ENCODE results near the gene CCNDBP1.
"Not testable (repeated sequence)": the region's sequence is repeated elsewhere in the genome, so short reads cannot be mapped to it uniquely, and the experiment has no call there.

The CCNDBP1 gene

DNA sequence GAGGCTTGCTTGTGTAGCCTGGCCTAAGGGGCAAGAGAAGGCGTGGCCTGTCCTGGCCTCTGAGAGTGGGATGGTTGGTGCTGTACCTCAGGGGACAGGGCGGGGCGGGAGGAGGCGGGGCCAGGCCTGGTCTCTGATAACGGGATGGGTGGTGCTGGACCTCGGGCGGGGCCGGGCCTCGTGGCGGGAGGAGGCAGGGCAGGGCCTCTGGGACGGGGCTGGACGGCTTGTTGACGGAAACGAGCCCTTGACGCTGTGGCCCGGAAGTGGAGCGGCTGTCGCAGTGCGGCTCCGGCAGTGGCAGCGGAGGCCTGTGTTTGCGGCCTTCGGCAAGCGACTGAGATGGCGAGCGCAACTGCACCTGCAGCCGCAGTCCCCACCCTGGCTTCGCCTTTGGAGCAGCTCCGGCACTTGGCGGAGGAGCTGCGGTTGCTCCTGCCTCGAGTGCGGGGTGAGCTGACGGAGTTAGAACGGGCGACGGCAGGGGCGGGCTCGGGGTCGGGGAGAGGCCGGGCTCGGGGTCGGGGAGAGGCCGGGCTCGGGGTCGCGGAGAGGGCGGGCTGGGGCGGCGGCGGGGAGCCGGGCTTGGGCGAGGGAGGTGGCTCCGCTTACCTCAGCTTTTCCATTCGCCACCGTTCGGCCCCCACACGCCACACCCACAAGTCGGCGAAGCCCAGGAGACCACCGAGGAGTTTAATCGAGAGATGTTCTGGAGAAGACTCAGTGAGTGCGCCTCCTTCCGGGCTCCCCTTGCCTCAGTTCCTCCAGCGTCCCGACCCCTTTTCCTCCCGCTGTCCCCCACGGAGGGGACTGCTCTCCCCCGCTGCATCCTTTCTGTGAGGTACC lies at the start of gene CCNDBP1:
Gene CCNDBP1 (plus strand): TSS at position 247 of the 846 bp plus-strand sequence. CDS start 96 bp downstream, at position 343.
- DNase-seq (ENCODE audit: extremely low read depth in 1 of 2, low read depth in 1 of 2), result peak; percentile 93 to 97

- DNase-seq (ENCODE audit: extremely low read depth in 1 of 2, low read depth in 1 of 2), result no peak
Observed at GRCh38 chr15:43143203-43143941, 41.8 kb upstream of the CCNDBP1 start.

DNA sequence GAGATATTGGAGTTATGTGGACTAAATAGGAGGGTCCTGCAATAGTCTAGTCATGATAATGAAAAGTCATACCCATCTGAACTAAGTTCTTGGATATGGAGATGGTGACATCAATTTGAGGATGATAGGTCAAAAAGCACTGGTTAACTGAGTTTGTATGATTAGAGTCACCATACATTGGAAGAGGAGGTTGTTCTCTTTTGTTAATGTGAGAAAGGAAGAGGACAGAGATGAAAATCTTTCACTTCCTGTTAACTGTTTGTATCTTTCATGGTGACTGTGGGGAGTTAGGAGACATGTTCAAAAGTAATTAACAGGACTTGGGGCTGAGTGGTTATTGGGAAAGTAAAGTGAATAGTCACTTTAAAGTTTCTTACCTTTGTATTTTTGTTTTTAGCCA lies 40.7 kb upstream of the CCNDBP1 start:
- DNase-seq (ENCODE audit: extremely low read depth in 1 of 2, low read depth in 1 of 2), result no peak

DNA sequence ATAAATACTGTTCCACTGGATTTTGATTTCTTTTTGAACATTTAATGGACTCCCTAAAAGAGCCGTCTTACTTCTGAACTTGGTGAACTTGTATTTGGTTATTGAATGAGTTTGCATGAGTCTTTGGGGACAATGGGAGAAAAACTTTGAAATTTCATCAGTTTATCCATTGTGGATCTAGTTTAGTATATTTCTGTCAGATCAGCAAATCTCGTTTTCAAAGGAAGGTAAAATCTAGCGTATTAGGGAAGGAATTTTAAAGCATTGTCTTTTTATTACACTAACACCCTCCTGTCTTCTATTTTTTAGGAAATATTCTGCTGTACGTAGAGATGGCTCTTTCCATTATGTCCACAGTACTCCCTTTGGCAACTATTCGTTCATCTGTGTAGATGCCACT lies 39.0 kb upstream of the CCNDBP1 start:
- DNase-seq (ENCODE audit: extremely low read depth in 1 of 2, low read depth in 1 of 2), result no peak

GRCh38 chr15:43150191-43150929 lies 34.8 kb upstream of the CCNDBP1 start:
- no peak for DNase-seq (ENCODE audit: extremely low read depth in 1 of 2, low read depth in 1 of 2)

DNA sequence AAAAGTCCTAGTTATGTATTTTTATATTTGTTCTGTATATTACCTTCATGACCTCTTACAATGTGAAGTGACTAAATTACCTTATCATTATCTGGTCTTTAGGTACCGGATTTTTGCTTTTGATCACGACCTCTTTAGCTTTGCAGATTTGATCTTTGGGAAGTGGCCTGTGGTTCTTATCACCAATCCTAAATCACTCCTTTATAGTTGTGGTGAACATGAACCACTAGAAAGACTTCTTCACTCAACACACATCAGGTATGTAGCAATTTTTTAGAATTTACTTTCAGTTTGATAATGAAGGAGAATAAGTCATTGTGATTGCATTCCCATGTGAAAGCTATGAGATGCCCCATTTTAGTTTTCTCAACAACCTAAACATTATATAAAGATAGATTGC lies 33.5 kb upstream of the CCNDBP1 start:
- DNase-seq (ENCODE audit: extremely low read depth in 1 of 2, low read depth in 1 of 2), result no peak

- no peak for DNase-seq (ENCODE audit: extremely low read depth in 1 of 2, low read depth in 1 of 2)
Observed at GRCh38 chr15:43153269-43153668, 31.9 kb upstream of the CCNDBP1 start.

GRCh38 chr15:43165801-43166325 lies 19.3 kb upstream of the CCNDBP1 start:
- DNase-seq (ENCODE audit: extremely low read depth in 1 of 2, low read depth in 1 of 2), result no peak

DNA sequence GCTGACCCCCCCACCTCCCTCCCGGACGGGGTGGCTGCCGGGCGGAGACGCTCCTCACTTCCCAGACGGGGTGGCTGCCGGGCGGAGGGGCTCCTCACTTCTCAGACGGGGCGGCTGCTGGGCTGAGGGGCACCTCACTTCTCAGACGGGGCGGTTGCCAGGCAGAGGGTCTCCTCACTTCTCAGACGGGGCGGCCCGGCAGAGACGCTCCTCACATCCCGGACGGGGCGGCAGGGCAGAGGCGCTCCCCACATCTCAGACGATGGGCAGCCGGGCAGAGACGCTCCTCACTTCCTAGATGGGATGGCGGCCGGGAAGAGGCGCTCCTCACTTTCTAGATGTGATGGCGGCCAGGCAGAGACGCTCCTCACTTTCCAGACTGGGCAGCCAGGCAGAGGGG lies 17.9 kb upstream of the CCNDBP1 start:
- DNase-seq (ENCODE audit: extremely low read depth in 1 of 2, low read depth in 1 of 2), result not testable (repeated sequence)

- no peak for DNase-seq (ENCODE audit: extremely low read depth in 1 of 2, low read depth in 1 of 2)
Observed at GRCh38 chr15:43168192-43169107, 16.8 kb upstream of the CCNDBP1 start.

- DNase-seq (ENCODE audit: extremely low read depth in 1 of 2, low read depth in 1 of 2), result no peak
Observed at GRCh38 chr15:43169888-43170287, 15.3 kb upstream of the CCNDBP1 start.

- not testable (repeated sequence) for DNase-seq (ENCODE audit: extremely low read depth in 1 of 2, low read depth in 1 of 2)
Observed at GRCh38 chr15:43175656-43176309, 9.4 kb upstream of the CCNDBP1 start.

DNA sequence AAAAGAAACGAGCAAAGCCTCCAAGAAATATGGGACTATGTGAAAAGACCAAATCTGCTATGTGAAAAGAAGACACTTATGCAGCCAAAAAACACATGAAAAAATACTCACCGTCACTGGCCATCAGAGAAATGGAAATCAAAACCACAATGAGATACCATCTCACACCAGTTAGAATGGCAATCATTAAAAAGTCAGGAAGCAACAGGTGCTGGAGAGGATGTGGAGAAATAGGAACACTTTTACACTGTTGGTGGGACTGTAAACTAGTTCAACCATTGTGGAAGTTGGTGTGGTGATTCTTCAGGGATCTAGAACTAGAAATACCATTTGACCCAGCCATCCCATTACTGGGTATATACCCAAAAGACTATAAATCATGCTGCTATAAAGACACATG lies 8.1 kb upstream of the CCNDBP1 start:
- not testable (repeated sequence) for DNase-seq (ENCODE audit: extremely low read depth in 1 of 2, low read depth in 1 of 2)

DNA sequence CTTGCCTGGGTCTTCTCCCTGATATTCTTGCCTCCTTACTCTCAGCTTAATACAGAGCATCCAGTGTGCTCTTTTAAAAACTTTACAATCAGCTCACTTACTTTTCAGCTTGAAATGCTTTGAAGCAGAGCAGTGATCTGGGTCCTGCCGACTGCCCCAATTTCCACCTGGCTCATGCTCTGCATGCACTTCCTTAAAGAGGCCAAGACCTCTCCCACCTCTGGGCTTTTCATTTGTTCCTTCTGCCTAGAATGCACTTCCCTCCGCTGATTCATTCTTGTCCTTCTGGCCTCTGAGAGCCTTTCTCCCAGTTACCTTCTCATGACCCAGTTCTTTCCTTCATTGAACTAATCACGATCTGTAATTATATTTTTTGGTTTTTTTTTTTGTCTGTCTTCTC lies 1.9 kb upstream of the CCNDBP1 start:
- no peak for DNase-seq (ENCODE audit: extremely low read depth in 1 of 2, low read depth in 1 of 2)

DNA sequence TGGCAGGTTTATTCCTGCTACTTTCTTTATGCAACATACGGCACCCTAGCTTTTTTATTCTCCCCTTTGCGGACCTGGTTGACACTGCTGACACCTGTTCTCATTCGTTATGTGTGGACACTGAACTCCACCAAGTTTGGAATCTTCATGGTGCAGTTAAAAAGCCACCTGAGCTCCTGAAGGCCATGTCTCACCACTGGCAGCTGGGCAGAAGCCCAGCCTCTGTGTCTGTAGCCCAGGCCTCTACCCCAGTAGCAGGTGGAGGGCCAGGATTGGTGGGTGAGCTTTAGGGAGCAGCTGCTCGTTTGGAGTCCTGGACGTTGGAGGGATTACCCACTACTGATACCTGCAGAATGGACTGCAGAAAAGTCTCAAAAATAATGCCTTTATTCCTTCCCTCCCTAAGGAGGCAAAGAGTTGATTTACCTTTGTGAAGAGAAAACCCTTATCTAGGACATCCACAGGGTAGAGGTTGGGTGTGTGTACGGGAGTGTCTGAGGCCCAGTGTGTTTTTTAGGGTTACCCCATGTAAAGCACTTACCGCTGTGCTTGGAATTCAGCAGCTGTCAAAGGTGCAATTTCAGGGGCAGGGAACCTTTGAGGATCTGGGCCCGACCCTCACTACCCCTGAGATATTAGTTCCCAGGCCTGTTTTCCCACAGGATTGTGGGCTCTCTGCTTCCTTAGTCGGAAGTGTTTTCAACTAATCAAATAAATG lies 637 bp upstream of the CCNDBP1 start:
- no peak for DNase-seq (ENCODE audit: extremely low read depth in 1 of 2, low read depth in 1 of 2)

GRCh38 chr15:43186003-43186353 lies 775 bp downstream of the CCNDBP1 start:
- no peak for DNase-seq (ENCODE audit: extremely low read depth in 1 of 2, low read depth in 1 of 2)

- no peak for DNase-seq (ENCODE audit: extremely low read depth in 1 of 2, low read depth in 1 of 2)
Observed at GRCh38 chr15:43187544-43188155, 2.4 kb downstream of the CCNDBP1 start.

DNA sequence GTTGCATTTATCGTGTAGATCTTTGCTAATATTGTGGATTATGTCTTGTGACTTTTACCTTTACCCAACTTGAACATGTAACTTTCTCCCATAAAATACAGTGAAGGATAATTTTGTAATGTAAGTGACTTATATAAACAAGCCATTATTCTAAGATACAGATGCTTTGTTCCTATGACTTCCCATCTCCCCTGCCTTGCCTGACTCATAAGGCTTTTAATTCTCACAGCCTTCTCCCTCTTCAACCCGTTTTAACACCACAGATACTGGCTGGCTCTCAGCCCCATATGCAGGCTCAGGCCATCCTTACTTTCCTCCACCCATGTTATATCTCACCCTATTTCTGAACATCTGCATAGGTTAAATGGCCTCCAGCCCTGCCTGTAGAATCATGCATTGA lies 4.1 kb downstream of the CCNDBP1 start:
- DNase-seq (ENCODE audit: extremely low read depth in 1 of 2, low read depth in 1 of 2), result no peak

- DNase-seq (ENCODE audit: extremely low read depth in 1 of 2, low read depth in 1 of 2), result no peak
Observed at GRCh38 chr15:43190178-43190577, 5.0 kb downstream of the CCNDBP1 start.

Measured in stimulated activated CD8-positive, alpha-beta memory T cell treated with anti-CD3 and anti-CD28 coated beads, Interleukin-7, amount 100 ng/mL, for 48 hours (primary cell).